H1 (cell line): Measurements from ENCODE around the gene CAVIN2.

Experiments used
- EZH2 ChIP-seq: fragments of 200-600 bp; sonication (generic); IDR thresholded peaks from 2 replicates; pipeline ENCODE4 v1.7.1; 2012; ENCODE audit warnings: low read depth, mild to moderate bottlenecking, moderate library complexity, low read length, inconsistent platforms; ENCODE audit not compliant: severe bottlenecking
- PHF8 ChIP-seq: fragments of 200-600 bp; sonication (generic); conservative IDR thresholded peaks from 2 replicates; pipeline ENCODE4 v1.7.1; 2012; ENCODE audit warnings: low read depth, mild to moderate bottlenecking, inconsistent platforms, low read length, moderate library complexity
- RXRA ChIP-seq: IDR thresholded peaks from 2 replicates; pipeline ENCODE4 v1.6.1; 2011; ENCODE audit warnings: low read depth, mild to moderate bottlenecking, low read length, moderate library complexity; ENCODE audit not compliant: insufficient read depth
- SIN3A ChIP-seq, 2 experiments: IDR thresholded peaks in 1 of 2; conservative IDR thresholded peaks in 1 of 2; 2 replicates each; pipeline ENCODE4 v1.6.1; 2011 to 2012; ENCODE audit warnings: low read length in 2 of 2, improper control_type of control experiment in 1 of 2, low read depth in 1 of 2, mild to moderate bottlenecking in 1 of 2
- TBP ChIP-seq: IDR thresholded peaks from 2 replicates; pipeline ENCODE4 v1.6.1; 2011; ENCODE audit warnings: low read depth, low read length, improper control_type of control experiment
- USF2 ChIP-seq: IDR thresholded peaks from 2 replicates; pipeline ENCODE4 v1.6.1; 2011; ENCODE audit warnings: low read length, improper control_type of control experiment
- TF ChIP-seq, protein P1 (sequence below), 3 experiments: IDR thresholded peaks; 1 replicate in 2 of 3; 2 replicates in 1 of 3; pipeline versions ENCODE4 v1.5.1 to v1.6.1; 2011; ENCODE audit warnings: low read length in 3 of 3, mild to moderate bottlenecking in 3 of 3, inconsistent platforms in 2 of 3, low read depth in 1 of 3, moderate library complexity in 1 of 3; ENCODE audit not compliant: insufficient read depth in 1 of 3; ENCODE audit errors: control extremely low read depth in 1 of 3

DNA sequence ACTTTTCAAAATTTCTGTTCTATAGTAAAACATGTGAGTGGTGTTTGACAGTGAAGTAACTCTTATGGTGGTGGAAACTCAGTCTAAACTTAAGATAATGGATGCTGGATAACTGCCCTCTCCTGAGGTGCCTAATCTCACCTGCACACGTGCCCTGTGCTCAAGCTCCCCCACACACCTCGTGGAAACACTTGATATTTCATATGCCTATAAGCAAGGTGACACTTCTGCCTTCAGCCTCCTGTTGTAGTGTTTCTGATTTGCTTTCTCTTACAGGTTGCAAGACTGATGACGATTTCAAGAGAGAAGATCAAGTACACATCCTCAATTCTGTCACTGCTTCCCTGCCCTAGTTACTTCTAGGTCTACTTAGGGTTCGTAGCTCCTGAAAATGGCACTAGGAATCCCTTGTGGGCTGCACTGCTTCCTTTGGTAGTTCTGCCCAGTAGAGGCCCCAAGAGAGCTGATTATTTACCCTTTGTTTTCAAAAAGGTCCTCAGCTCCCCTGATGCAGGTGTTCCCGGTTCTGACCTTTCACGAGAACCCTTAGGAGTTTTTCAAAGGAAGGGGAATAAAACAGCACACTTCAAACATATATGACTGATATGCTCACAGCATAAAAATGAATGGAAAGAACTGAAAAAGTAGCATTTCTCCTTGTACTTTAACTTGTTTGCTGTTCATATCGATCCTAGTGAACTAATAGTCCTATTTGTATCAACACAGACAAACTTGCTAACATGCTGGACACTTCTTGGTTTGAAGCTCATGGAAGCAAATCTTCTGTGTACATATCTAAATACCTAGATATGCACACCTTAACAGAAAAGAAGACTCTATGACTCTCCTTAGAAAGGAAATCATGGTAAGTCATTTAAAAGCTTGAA, 6.7 kb downstream of the CAVIN2 start:
- TF ChIP-seq, protein P1, sequence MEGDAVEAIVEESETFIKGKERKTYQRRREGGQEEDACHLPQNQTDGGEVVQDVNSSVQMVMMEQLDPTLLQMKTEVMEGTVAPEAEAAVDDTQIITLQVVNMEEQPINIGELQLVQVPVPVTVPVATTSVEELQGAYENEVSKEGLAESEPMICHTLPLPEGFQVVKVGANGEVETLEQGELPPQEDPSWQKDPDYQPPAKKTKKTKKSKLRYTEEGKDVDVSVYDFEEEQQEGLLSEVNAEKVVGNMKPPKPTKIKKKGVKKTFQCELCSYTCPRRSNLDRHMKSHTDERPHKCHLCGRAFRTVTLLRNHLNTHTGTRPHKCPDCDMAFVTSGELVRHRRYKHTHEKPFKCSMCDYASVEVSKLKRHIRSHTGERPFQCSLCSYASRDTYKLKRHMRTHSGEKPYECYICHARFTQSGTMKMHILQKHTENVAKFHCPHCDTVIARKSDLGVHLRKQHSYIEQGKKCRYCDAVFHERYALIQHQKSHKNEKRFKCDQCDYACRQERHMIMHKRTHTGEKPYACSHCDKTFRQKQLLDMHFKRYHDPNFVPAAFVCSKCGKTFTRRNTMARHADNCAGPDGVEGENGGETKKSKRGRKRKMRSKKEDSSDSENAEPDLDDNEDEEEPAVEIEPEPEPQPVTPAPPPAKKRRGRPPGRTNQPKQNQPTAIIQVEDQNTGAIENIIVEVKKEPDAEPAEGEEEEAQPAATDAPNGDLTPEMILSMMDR (IDR thresholded peaks at IDR 0.05; ENCODE audit: control extremely low read depth in 1 of 3, insufficient read depth in 1 of 3, low read depth in 1 of 3, low read length in 3 of 3) = peak in 2 of 3 experiments; percentile 6 to 19; a peak in 2 of 4 replicates
- no peak for TF ChIP-seq TBP
- TF ChIP-seq PHF8 = no peak
- no peak for TF ChIP-seq SIN3A (conservative IDR thresholded peaks at IDR 0.05 in 1 of 2, IDR thresholded peaks at IDR 0.05 in 1 of 2; ENCODE audit: low read depth in 1 of 2, low read length in 2 of 2)
- no peak for TF ChIP-seq EZH2
- no peak for TF ChIP-seq USF2
- TF ChIP-seq RXRA = no peak
